Mucosa of descending colon (tissue), 3 donors: ENCODE data around the gene FAM219B. TPM values are rescaled to one million over a fixed set of nuclear protein-coding genes. Genes with fewer than 3 reads are reported as not detected.
"Not testable (repeated sequence)": the region's sequence is repeated elsewhere in the genome, so short reads cannot be mapped to it uniquely, and the experiment has no call there.

Experiments used
- ATAC-seq: fragments of 200-7000 bp; cut with Tn5 transposase; one replicate; pipeline ENCODE4 v1.9.1; 2020; ENCODE audit warnings: mild to moderate bottlenecking, moderate library complexity
- DNase-seq, 3 donors: peaks; one replicate each; pipeline ENCODE4 v3.0.0-alpha.2; 2020
- H3K36me3 ChIP-seq: fragments of 200-600 bp; one replicate; pipeline ENCODE4 v1.8.0; 2021; ENCODE audit warnings: low read depth, mild to moderate bottlenecking
- H3K4me1 ChIP-seq: fragments of 200-600 bp; one replicate; pipeline ENCODE4 v1.8.0; 2021; ENCODE audit warnings: low read depth, mild to moderate bottlenecking
- H3K4me3 ChIP-seq: fragments of 200-600 bp; one replicate; pipeline ENCODE4 v1.8.0; 2021; ENCODE audit warnings: mild to moderate bottlenecking
- H3K9me3 ChIP-seq: fragments of 200-600 bp; one replicate; pipeline ENCODE4 v1.8.0; 2021; ENCODE audit warnings: mild to moderate bottlenecking
- intact Hi-C, 2 donors: fragments of 100-400 bp; cut with DNase I in 1 of 2; cut with micrococcal nuclease in 1 of 2; formaldehyde crosslinking; loops; one replicate each; pipeline versions ENCODE4 v1.11.0 to v1.11.1; 2022; cut with DNase I, micrococcal nuclease
- total RNA-seq, 3 donors: library from RNA; stranded (reverse); fragmentation: NEBNext Ultra II Directional in 2 of 3; extraction: Animal tissue kit (Norgen Biotek cat#: 25700) in 2 of 3; gene quantifications; one replicate each; pipeline versions ENCODE4 v1.2.1 to v1.2.4, GENCODE V29; 2021 to 2023
- TF ChIP-seq, protein P1 (sequence below): fragments of 200-600 bp; IDR thresholded peaks from one replicate; pipeline ENCODE4 v1.8.0; 2022; ENCODE audit warnings: antibody characterized with exemption, mild to moderate bottlenecking
- donor health status: DM: no; HTN: no; CAD: no; lungs with moderate emphysema.
- donor health status: DM: no; HTN: no; CAD: no.
- donor health status: DM: no; HTN: yes; CAD: no.

Gene FAM219B
- total RNA-seq, 3 donors from 2014 or later = 50.7 to 88.2 (median 83.1) TPM

DNA sequence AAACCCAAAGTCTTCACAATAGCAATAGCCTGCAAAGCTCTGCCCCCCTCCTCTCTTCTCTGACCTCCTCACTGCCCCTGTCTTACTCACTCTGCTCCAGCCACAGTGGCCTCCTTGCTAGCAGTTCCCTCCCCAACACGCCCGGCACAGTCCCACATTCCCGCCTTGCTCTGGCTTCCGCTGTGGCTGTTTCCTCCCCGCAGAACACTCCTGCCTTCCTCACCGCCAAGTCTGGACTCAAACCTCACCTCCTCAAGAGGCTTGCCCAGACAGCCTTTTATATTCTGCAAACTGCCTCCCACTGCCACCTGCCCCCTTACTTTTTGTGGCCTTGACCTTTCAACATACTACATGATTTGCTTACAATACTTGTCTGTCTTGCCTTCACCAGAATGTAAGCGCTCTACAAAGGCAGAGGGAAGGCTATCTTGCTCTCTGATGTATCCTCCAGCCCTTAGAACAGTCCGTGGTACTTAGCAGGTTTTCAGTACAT, 17.2 kb downstream of the FAM219B start:
- H3K36me3 ChIP-seq = no peaks in the 10 kb centered on the region
- H3K4me1 ChIP-seq = peaks cover 39% of the 10 kb centered on the region
- no peak overlapping the region for H3K4me3 ChIP-seq
- ATAC-seq = peak; percentile 31
- intact Hi-C loops = no loop called here
- peak; percentile 50 to 71 (median 67) for DNase-seq
- no peaks in the 10 kb centered on the region for H3K9me3 ChIP-seq
- TF ChIP-seq, protein P1, sequence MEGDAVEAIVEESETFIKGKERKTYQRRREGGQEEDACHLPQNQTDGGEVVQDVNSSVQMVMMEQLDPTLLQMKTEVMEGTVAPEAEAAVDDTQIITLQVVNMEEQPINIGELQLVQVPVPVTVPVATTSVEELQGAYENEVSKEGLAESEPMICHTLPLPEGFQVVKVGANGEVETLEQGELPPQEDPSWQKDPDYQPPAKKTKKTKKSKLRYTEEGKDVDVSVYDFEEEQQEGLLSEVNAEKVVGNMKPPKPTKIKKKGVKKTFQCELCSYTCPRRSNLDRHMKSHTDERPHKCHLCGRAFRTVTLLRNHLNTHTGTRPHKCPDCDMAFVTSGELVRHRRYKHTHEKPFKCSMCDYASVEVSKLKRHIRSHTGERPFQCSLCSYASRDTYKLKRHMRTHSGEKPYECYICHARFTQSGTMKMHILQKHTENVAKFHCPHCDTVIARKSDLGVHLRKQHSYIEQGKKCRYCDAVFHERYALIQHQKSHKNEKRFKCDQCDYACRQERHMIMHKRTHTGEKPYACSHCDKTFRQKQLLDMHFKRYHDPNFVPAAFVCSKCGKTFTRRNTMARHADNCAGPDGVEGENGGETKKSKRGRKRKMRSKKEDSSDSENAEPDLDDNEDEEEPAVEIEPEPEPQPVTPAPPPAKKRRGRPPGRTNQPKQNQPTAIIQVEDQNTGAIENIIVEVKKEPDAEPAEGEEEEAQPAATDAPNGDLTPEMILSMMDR = no peak

DNA sequence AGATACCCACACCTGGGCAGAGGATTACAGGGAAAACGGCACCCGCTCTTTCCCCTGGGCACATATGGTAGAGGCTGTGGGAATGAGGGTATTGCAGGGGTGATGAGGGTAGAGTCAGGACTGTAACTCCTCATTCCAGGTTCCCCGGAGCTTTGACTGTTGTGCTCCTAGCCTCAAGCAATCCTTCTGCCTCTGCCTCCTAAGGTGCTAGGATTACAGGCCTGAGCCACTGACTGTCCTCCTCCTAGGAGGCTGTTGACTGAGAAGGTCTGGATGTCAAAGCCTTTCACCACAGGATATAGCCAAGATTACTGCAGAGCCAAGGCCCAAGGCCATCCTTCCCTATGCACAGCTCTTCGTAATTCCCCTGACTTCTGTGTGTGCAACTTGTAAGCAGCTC, 17.9 kb downstream of the FAM219B start:
- Histone ChIP-seq H3K4me1 (peaks cover 39% of the 10 kb centered on the region), H3K9me3 (no peaks in the 10 kb centered on the region), H3K36me3 (no peaks in the 10 kb centered on the region), H3K4me3 (no peak overlapping the region)
- ATAC-seq = no peak
- TF ChIP-seq, protein P1 = no peak
- no peak for DNase-seq
- intact Hi-C loops = no loop called here

- intact Hi-C loops, H3K36me3 ChIP-seq, ATAC-seq, DNase-seq, H3K4me3 ChIP-seq, H3K9me3 ChIP-seq: not testable (repeated sequence)
- H3K4me1 ChIP-seq = peaks cover 30% of the 10 kb centered on the region
Observed at GRCh38 chr15:74887537-74888193, 19.0 kb downstream of the FAM219B start.

GRCh38 chr15:74885461-74885860, 21.2 kb downstream of the FAM219B start:
- TF ChIP-seq, protein P1 = no peak
- no peaks in the 10 kb centered on the region for H3K36me3 ChIP-seq
- intact Hi-C loops = no loop called here
- no peak for DNase-seq
- no peaks in the 10 kb centered on the region for H3K9me3 ChIP-seq
- no peak overlapping the region for H3K4me3 ChIP-seq
- H3K4me1 ChIP-seq = peaks cover 10% of the 10 kb centered on the region
- ATAC-seq = no peak

DNA sequence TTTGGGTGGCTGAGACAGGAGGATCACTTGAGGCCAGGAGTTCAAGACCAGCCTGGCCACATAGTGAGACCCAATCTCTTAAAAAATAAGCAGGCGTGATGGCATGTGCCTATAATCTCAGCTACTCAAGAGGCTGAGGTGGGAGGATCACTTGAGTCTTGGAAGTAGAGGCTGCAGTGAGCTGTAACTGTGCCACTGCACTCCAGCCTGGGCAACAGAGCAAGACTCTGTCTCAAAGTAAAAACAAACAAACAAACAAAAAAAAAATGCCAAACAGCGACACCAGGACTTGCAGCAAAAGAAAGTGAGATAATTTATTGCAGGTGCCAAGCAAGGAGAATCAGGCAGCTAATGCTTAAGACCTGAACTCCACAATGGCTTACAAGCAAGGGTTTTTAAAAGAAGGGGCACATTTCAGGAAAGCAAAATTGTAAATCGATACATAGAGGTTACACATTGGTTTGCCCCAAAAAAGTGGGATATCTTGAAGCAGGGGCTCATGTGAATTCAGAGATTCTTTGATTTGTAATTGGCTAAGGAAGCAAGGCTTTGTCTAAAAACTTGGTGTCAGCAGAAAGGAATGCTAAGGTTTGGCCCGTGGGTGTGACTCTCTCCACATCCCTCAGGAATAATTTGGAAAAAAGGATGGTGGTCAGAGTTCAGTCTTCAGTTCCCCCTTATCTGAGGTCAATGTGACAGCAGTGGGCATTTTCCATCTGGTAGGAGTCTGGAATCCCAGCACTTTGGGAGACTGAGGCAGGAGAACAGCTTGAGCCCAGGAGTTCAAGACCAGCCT, 22.0 kb downstream of the FAM219B start:
- Histone ChIP-seq H3K9me3 (no peaks in the 10 kb centered on the region), H3K36me3 (no peaks in the 10 kb centered on the region)
- intact Hi-C loops = no loop called here

More for the DNA sequence above, 22.0 kb downstream of the FAM219B start:
- ATAC-seq (no peak), DNase-seq (no peak)
- TF ChIP-seq, protein P1 = no peak
- no peak overlapping the region for H3K4me3 ChIP-seq
- peaks cover 8% of the 10 kb centered on the region for H3K4me1 ChIP-seq
